NCI-H128 (cell line): ENCODE measurements around the gene UBR7.

ENCODE experiments used
- DNase-seq: peaks from one replicate; lab custom pipeline; 2025; ENCODE audit not compliant: unreplicated experiment; lab: John Stamatoyannopoulos, UW

Gene UBR7

GRCh38 chr14:93249128-93249831 lies 42.2 kb downstream of the UBR7 start:
- no peak for DNase-seq

- DNase-seq, result no peak
Observed at GRCh38 chr14:93262446-93262845, 55.4 kb downstream of the UBR7 start.

GRCh38 chr14:93263416-93263815 lies 56.4 kb downstream of the UBR7 start:
- DNase-seq, result no peak

- no peak for DNase-seq
Observed at GRCh38 chr14:93266127-93266526, 59.1 kb downstream of the UBR7 start.

GRCh38 chr14:93267149-93267711 lies 60.2 kb downstream of the UBR7 start:
- no peak for DNase-seq

- no peak for DNase-seq
Observed at GRCh38 chr14:93268406-93268805, 61.4 kb downstream of the UBR7 start.

GRCh38 chr14:93269341-93270068 lies 62.4 kb downstream of the UBR7 start:
- no peak for DNase-seq

- DNase-seq, result no peak
Observed at GRCh38 chr14:93271111-93271510, 64.1 kb downstream of the UBR7 start.

- DNase-seq, result no peak
Observed at GRCh38 chr14:93274055-93274806, 67.2 kb downstream of the UBR7 start.

GRCh38 chr14:93276031-93276716 lies 69.1 kb downstream of the UBR7 start:
- DNase-seq, result no peak
